ENCODE results near the gene PSMB2.

- no peak for TF ChIP-seq CTCF (IDR thresholded peaks at IDR 0.05; ENCODE audit: control extremely low read depth in 1 of 3, insufficient read depth in 1 of 3, low read depth in 1 of 3, low read length in 3 of 3)
- TF ChIP-seq EZH2 (IDR thresholded peaks at IDR 0.05; ENCODE audit: low read depth, low read length, severe bottlenecking) = no peak
- no peak for TF ChIP-seq USF2 (IDR thresholded peaks at IDR 0.05; ENCODE audit: low read length)
- TF ChIP-seq MAX (IDR thresholded peaks at IDR 0.05) = no peak
- TF ChIP-seq RXRA (IDR thresholded peaks at IDR 0.05; ENCODE audit: insufficient read depth, low read depth, low read length) = no peak
- TF ChIP-seq HDAC2 (IDR thresholded peaks at IDR 0.05; ENCODE audit: borderline replicate concordance in 1 of 2, low read depth in 2 of 2, low read length in 2 of 2) = no peak
- TF ChIP-seq GABPA (IDR thresholded peaks at IDR 0.05; ENCODE audit: borderline replicate concordance, insufficient read depth, low read length) = no peak
Observed at GRCh38 chr1:35691080-35691479, 49.8 kb upstream of the PSMB2 start.

All from H1 (cell line).